Nephron progenitor cell (in vitro differentiated cells): ENCODE results near the gene IGF2BP1.
"Not testable (repeated sequence)": the region's sequence is repeated elsewhere in the genome, so short reads cannot be mapped to it uniquely, and the experiment has no call there.

Experiments used
- DNase-seq: peaks from one replicate; pipeline ENCODE4 v3.0.0; 2021
- H3K27ac Mint-ChIP-seq: 2 replicates; pipeline ENCODE4 v1.8.0; 2021; ENCODE audit warnings: mild to moderate bottlenecking, moderate library complexity, mixed read lengths
- H3K27me3 Mint-ChIP-seq: 2 replicates; pipeline ENCODE4 v1.8.0; 2021; ENCODE audit warnings: mild to moderate bottlenecking, low read depth, mixed read lengths; ENCODE audit not compliant: poor library complexity
- H3K36me3 Mint-ChIP-seq: 2 replicates; pipeline ENCODE4 v1.8.0; 2021; ENCODE audit warnings: low read depth, mixed read lengths
- H3K4me1 Mint-ChIP-seq: 2 replicates; pipeline ENCODE4 v1.8.0; 2021; ENCODE audit warnings: mixed read lengths
- H3K4me3 Mint-ChIP-seq: 2 replicates; pipeline ENCODE4 v1.8.0; 2021; ENCODE audit warnings: mild to moderate bottlenecking, moderate library complexity, mixed read lengths
- H3K9me3 Mint-ChIP-seq: 2 replicates; pipeline ENCODE4 v1.8.0; 2021; ENCODE audit warnings: mild to moderate bottlenecking, moderate library complexity, mixed read lengths
- TF ChIP-seq, protein P1 (sequence below): fragments of 200-600 bp; sonication (generic); IDR thresholded peaks from 2 replicates; pipeline ENCODE4 v1.5.0; 2021; ENCODE audit warnings: antibody characterized with exemption

Gene IGF2BP1

DNA sequence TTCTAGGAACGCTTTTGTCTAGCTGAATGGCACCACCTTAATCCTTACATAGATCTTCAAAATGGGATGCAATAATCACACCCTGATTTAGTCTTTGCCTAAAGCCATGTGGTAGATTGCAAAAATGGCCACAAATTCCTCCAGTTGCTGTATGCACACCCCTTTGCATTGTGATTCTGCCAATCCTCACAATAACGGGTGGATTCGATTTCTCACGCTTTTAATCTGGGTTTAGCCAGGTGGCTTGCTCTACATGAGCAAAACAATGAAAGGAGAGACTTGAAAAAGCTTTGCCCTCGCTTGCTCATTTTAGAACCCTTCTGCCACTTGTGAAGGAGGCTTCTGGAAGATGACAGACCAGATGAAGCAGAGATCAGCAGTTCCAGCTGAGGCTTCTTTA lies 85.0 kb downstream of the IGF2BP1 start:
- TF ChIP-seq, protein P1, sequence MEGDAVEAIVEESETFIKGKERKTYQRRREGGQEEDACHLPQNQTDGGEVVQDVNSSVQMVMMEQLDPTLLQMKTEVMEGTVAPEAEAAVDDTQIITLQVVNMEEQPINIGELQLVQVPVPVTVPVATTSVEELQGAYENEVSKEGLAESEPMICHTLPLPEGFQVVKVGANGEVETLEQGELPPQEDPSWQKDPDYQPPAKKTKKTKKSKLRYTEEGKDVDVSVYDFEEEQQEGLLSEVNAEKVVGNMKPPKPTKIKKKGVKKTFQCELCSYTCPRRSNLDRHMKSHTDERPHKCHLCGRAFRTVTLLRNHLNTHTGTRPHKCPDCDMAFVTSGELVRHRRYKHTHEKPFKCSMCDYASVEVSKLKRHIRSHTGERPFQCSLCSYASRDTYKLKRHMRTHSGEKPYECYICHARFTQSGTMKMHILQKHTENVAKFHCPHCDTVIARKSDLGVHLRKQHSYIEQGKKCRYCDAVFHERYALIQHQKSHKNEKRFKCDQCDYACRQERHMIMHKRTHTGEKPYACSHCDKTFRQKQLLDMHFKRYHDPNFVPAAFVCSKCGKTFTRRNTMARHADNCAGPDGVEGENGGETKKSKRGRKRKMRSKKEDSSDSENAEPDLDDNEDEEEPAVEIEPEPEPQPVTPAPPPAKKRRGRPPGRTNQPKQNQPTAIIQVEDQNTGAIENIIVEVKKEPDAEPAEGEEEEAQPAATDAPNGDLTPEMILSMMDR = no peak
- H3K4me1 Mint-ChIP-seq = no peaks in the 10 kb centered on the region
- peaks cover 9% of the 10 kb centered on the region for H3K9me3 Mint-ChIP-seq
- DNase-seq = no peak
- H3K27me3 Mint-ChIP-seq = peaks cover 2% of the 10 kb centered on the region
- no peak overlapping the region for H3K4me3 Mint-ChIP-seq
- H3K27ac Mint-ChIP-seq = no peak overlapping the region
- no peaks in the 10 kb centered on the region for H3K36me3 Mint-ChIP-seq

DNA sequence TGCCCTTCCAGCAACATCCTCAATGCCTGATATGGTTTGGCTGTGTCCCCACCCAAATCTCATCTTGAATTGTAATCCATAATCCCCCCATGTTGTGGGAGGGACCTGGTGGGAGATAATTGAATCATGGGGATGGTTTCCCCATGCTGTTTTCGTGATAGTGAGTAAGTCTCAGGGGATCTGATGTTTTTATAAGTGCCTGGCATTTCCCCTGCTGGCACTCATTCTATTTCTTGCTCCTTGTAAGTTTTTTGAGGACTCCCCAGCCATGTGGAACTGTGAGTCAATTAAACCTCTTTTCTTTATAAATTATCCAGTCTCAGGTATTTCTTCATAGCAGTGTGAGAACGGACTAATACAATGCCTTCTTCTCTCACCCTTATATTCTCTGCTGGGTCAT lies 87.9 kb downstream of the IGF2BP1 start:
- not testable (repeated sequence) for H3K9me3 Mint-ChIP-seq, H3K4me3 Mint-ChIP-seq, H3K36me3 Mint-ChIP-seq, DNase-seq, H3K27me3 Mint-ChIP-seq, H3K4me1 Mint-ChIP-seq, H3K27ac Mint-ChIP-seq

DNA sequence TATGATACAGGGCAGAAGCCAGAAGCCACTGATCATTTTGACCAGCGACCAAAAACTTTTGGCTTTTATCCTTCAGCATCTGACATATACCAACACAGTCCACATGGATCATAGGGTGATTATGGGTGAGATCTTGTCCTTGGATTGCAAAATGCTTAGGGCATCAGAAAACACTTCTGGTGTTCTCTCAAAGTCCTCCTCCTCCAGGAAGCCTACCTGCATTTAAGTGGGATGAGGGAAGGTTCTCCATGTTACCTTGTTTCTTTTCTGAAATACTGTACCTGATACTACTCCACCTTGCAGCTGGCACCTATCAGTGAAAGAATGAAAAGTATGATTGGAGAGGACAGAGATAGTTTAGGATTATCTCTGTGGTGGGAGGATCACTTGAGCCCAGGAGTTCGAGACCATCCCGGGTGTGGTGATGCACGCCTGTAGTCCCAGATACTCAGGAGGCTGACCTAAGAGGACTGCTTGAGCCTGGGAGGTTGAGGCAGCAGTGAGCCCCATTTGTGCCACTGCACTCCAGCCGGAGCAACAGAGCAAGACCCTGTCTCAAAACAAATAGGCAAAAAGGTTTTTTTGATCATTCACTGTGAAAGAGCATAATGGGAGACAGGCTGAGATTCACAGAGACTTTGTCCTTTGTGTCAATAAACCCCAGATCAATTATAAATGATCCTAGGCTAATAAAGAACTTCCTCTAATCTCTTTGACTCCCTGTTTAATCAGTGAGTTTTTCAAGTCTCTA lies 88.6 kb downstream of the IGF2BP1 start:
- H3K27me3 Mint-ChIP-seq = peaks cover under 1% of the 10 kb centered on the region
- H3K4me1 Mint-ChIP-seq = no peaks in the 10 kb centered on the region
- H3K9me3 Mint-ChIP-seq = no peaks in the 10 kb centered on the region
- TF ChIP-seq, protein P1 = no peak
- H3K36me3 Mint-ChIP-seq = no peaks in the 10 kb centered on the region
- no peak overlapping the region for H3K27ac Mint-ChIP-seq
- no peak overlapping the region for H3K4me3 Mint-ChIP-seq
- no peak for DNase-seq

DNA sequence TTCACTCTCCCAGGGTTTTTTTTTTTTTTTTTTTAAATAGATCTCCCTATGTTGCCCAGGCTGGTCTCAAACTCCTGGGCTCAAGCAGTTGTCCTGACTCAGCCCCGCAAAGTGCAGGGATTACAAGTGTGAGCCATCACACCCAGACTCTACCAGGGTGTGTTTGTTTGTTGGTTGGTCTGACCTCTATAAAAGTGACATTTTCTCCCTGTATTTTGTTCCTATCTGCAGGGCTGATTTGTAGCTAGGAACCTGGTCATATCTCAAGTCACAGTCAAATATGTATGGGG lies 89.1 kb downstream of the IGF2BP1 start:
- Mint-ChIP-seq H3K4me3 (no peak overlapping the region), H3K36me3 (no peaks in the 10 kb centered on the region), H3K27ac (no peak overlapping the region), H3K4me1 (no peaks in the 10 kb centered on the region), H3K27me3 (peaks cover 5% of the 10 kb centered on the region), H3K9me3 (no peaks in the 10 kb centered on the region)
- TF ChIP-seq, protein P1 = no peak
- DNase-seq = no peak

DNA sequence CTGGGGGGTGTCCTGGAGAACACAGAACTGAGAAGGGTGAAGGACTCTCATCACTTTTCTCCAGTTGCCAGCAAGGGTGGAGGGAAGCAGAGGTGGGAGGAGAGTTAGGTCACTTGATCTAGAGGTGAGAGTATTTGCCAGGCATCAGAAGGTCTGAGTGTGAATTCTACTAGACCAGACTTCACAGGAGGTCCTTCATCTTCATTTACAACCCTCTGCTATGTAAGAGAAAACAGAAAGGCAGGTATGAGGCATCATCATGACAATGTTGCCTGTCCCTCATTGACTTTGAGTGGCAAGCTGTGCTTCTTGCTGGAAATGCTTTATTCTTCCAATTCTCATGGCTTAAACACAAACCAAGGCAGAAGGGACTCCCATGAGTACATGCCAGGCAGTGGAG lies 89.5 kb downstream of the IGF2BP1 start:
- no peak for DNase-seq
- no peaks in the 10 kb centered on the region for H3K36me3 Mint-ChIP-seq
- TF ChIP-seq, protein P1 = no peak
- peaks cover 5% of the 10 kb centered on the region for H3K27me3 Mint-ChIP-seq
- no peaks in the 10 kb centered on the region for H3K4me1 Mint-ChIP-seq
- H3K27ac Mint-ChIP-seq = peak overlapping the region; percentile 31
- no peaks in the 10 kb centered on the region for H3K9me3 Mint-ChIP-seq
- no peak overlapping the region for H3K4me3 Mint-ChIP-seq

DNA sequence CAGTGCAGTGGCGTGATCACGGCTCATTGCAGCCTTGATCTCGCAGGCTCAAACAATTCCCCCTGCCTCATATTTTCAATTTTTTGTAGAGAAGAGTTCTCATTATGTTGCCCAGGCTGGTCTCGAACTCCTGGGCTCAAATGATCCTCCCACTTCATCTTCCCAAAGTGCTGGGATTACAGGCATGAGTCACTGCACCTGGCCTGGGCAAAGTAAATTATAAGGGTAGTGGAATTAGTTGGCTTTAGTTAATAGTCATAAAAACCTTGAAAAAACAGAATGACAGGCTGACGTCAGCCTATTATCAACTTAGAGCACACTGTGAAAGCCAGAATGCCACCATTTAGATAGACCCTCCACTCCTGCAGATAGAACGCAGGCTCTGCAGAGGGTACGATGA lies 91.9 kb downstream of the IGF2BP1 start:
- DNase-seq = no peak
- Mint-ChIP-seq H3K27ac (no peak overlapping the region), H3K36me3 (no peaks in the 10 kb centered on the region), H3K4me1 (peaks cover 18% of the 10 kb centered on the region), H3K9me3 (no peaks in the 10 kb centered on the region), H3K27me3 (peaks cover 5% of the 10 kb centered on the region), H3K4me3 (no peak overlapping the region)
- TF ChIP-seq, protein P1 = no peak
